Measurements from ENCODE around the gene LRRC26. TPM values are rescaled to one million over a fixed set of nuclear protein-coding genes. Genes with fewer than 3 reads are reported as not detected.

LRRC26 gene
- total and polyA plus RNA-seq, 2 of the 13 experiments (the other 11 are each of a cell fraction or from before 2014, with no cell fraction given), result not detected

DNA sequence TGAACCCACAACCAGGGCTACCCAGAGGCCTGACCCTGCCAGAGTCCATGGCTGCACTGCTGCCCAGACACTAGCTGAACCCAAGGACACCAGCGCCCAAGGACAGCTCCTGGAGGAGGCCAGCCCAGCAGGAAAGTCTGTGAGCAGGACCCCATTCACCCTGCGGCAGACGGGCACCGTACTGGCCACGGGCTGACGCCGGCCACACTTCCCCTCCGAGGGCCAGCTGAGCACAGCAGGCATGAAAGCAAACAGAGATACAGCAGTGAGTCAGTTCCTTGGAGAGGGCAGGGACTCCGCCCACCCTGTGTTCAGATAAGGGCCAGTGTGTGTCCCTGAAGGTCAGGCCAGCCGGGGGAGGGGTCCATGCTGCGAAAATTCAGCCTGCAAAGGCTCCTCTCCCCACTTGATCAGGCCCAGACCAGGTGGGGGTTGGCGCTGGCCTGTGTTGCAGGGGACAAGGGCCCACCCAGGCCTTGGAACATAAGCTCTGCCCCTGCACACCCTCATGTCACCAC lies 49.0 kb upstream of the LRRC26 start (continued):
- TF ChIP-seq MXD4 (CRISPR knock-in tag; IDR thresholded peaks at IDR 0.05), result peak; percentile 62; the same call in 1 of the 2 replicates
- peak; percentile 70 for TF ChIP-seq NCOA2 (CRISPR knock-in tag; IDR thresholded peaks at IDR 0.05)
- TF ChIP-seq FOXA1 (IDR thresholded peaks at IDR 0.05), result no peak
- TF ChIP-seq FOXA1 (CRISPR knock-in tag; IDR thresholded peaks at IDR 0.05), result peak; percentile 88
- TF ChIP-seq ZNF329 (CRISPR knock-in tag; IDR thresholded peaks at IDR 0.05; ENCODE audit: low read depth), result 0 out of 2 replicates have a peak, but pooled peaks have one; percentile 46
- peak; percentile 56 for TF ChIP-seq TAF1 (CRISPR knock-in tag; IDR thresholded peaks at IDR 0.05)
- TF ChIP-seq ZFP36L1 (CRISPR knock-in tag; IDR thresholded peaks at IDR 0.05), result 0 out of 2 replicates have a peak, but pooled peaks have one; percentile 45
- 0 out of 2 replicates have a peak, but pooled peaks have one; percentile 33 for TF ChIP-seq NFYC (CRISPR knock-in tag; IDR thresholded peaks at IDR 0.05)
- TF ChIP-seq ZNF124 (CRISPR knock-in tag; IDR thresholded peaks at IDR 0.05), result 0 out of 2 replicates have a peak, but pooled peaks have one; percentile 60
- TF ChIP-seq MXI1 (IDR thresholded peaks at IDR 0.05; ENCODE audit: borderline replicate concordance, low read depth, low read length), result peak; percentile 42; the same call in 1 of the 3 replicates
- 0 out of 2 replicates have a peak, but pooled peaks have one; percentile 35 for TF ChIP-seq FOXK1 (CRISPR knock-in tag; IDR thresholded peaks at IDR 0.05; ENCODE audit: borderline replicate concordance, low read depth)
- peak; percentile 64; the same call in 1 of the 2 replicates for TF ChIP-seq ZNF224 (CRISPR knock-in tag; IDR thresholded peaks at IDR 0.05)
- peak; percentile 69; the same call in 1 of the 2 replicates for TF ChIP-seq FOXP4 (CRISPR knock-in tag; IDR thresholded peaks at IDR 0.05)
- peak; percentile 26; the same call in 1 of the 2 replicates for TF ChIP-seq ZNF629 (CRISPR knock-in tag; conservative IDR thresholded peaks at IDR 0.05)
- TF ChIP-seq DMAP1 (CRISPR knock-in tag; IDR thresholded peaks at IDR 0.05), result peak; percentile 51; the same call in 1 of the 2 replicates
- TF ChIP-seq PRDM10 (CRISPR knock-in tag; IDR thresholded peaks at IDR 0.05; ENCODE audit: low read depth), result no peak
- TF ChIP-seq ZNF441 (CRISPR knock-in tag; IDR thresholded peaks at IDR 0.05; ENCODE audit: borderline replicate concordance), result 0 out of 2 replicates have a peak, but pooled peaks have one; percentile 28
- TF ChIP-seq RXRB (CRISPR knock-in tag; IDR thresholded peaks at IDR 0.05; ENCODE audit: borderline replicate concordance), result peak; percentile 68; the same call in 1 of the 2 replicates
- TF ChIP-seq NR2F1 (CRISPR knock-in tag; IDR thresholded peaks at IDR 0.05), result peak in 1 of 2 experiments; percentile 43; a peak in 1 of 4 replicates
- no peak; the same call in 1 of the 2 replicates for TF ChIP-seq ZNF589 (CRISPR knock-in tag; conservative IDR thresholded peaks at IDR 0.05)
- TF ChIP-seq YEATS4 (CRISPR knock-in tag; IDR thresholded peaks at IDR 0.05; ENCODE audit: borderline replicate concordance), result no peak
- TF ChIP-seq HMG20A (CRISPR knock-in tag; IDR thresholded peaks at IDR 0.05; ENCODE audit: borderline replicate concordance), result peak; percentile 31; the same call in 1 of the 2 replicates
- peak; percentile 39; the same call in 1 of the 2 replicates for TF ChIP-seq ZBTB7B (CRISPR knock-in tag; IDR thresholded peaks at IDR 0.05)
- peak; percentile 80; the same call in 1 of the 2 replicates for TF ChIP-seq RXRA (CRISPR knock-in tag; IDR thresholded peaks at IDR 0.05)
- peak; percentile 55; the same call in 1 of the 2 replicates for TF ChIP-seq FOXA3 (CRISPR knock-in tag; IDR thresholded peaks at IDR 0.05)
- 0 out of 2 replicates have a peak, but pooled peaks have one; percentile 36 for TF ChIP-seq SMAD3 (CRISPR knock-in tag; IDR thresholded peaks at IDR 0.05)
- 0 out of 2 replicates have a peak, but pooled peaks have one; percentile 19 for TF ChIP-seq REL (CRISPR knock-in tag; conservative IDR thresholded peaks at IDR 0.05)

Data from HepG2 (cell line).